OCI-LY3 (cell line): ENCODE measurements around the gene WDPCP.

Experiments used
- EZH2phosphoT487 ChIP-seq: fragments of 200-600 bp; shearing (Covaris generic); IDR thresholded peaks from 2 replicates; pipeline ENCODE4 v1.6.1; 2018; ENCODE audit warnings: antibody characterized with exemption, mixed run types, low read depth
- TF ChIP-seq, protein P1 (sequence below): fragments of 200-600, 300-600 bp; sonication (generic); IDR thresholded peaks from 2 replicates; pipeline ENCODE4 v1.5.1; 2014; ENCODE audit warnings: antibody characterized with exemption, low read length, low read depth

DNA sequence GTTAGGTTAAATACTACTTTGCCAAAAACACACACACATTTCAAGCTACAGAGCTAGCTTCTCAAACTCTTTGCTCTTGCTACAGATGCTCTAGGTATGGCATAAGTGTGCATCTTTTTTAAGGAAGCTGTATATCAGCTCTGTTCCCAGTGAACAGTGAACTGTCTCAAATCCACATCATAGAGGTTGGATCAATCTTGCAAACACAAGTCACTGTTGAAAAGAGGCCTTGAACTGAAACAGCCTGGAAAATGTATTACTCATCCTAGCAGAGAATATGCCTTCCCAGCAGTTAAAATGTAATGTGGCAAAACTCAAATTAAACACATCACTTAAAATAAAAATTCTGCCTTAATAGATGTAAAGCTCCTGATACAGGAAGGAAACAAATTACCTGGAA is 151.8 kb downstream of the WDPCP start:
- TF ChIP-seq, protein P1, sequence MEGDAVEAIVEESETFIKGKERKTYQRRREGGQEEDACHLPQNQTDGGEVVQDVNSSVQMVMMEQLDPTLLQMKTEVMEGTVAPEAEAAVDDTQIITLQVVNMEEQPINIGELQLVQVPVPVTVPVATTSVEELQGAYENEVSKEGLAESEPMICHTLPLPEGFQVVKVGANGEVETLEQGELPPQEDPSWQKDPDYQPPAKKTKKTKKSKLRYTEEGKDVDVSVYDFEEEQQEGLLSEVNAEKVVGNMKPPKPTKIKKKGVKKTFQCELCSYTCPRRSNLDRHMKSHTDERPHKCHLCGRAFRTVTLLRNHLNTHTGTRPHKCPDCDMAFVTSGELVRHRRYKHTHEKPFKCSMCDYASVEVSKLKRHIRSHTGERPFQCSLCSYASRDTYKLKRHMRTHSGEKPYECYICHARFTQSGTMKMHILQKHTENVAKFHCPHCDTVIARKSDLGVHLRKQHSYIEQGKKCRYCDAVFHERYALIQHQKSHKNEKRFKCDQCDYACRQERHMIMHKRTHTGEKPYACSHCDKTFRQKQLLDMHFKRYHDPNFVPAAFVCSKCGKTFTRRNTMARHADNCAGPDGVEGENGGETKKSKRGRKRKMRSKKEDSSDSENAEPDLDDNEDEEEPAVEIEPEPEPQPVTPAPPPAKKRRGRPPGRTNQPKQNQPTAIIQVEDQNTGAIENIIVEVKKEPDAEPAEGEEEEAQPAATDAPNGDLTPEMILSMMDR, result no peak
- TF ChIP-seq EZH2phosphoT487, result no peak
